OCI-LY1 (cell line): ENCODE results near the gene INSL4.
A peak's percentile ranks its signal among the peaks of the same experiment; 100 is the strongest.

ENCODE experiments used
- H2AFZ ChIP-seq: fragments of 200-600 bp; sonication (generic), shearing (Covaris generic); 2 replicates; pipeline ENCODE4 v1.6.0; 2014; ENCODE audit warnings: antibody characterized with exemption, mild to moderate bottlenecking, low read length
- H3F3A ChIP-seq: fragments of 200-600 bp; sonication (generic), shearing (Covaris generic); 2 replicates; pipeline ENCODE4 v1.6.0; 2014; ENCODE audit warnings: mild to moderate bottlenecking, antibody characterized with exemption, low read length, moderate library complexity; ENCODE audit not compliant: insufficient read depth
- H3K27ac ChIP-seq: fragments of 200-600 bp; sonication (generic); 2 replicates; pipeline ENCODE4 v1.5.1; 2014; ENCODE audit warnings: low read length, mixed run types, mild to moderate bottlenecking, low read depth; ENCODE audit not compliant: poor library complexity, severe bottlenecking
- H3K27me3 ChIP-seq: fragments of 200-600 bp; sonication (generic); 2 replicates; pipeline ENCODE4 v1.6.0; 2014; ENCODE audit warnings: antibody characterized with exemption, mild to moderate bottlenecking, low read length, moderate library complexity; ENCODE audit not compliant: insufficient read depth
- H3K36me3 ChIP-seq: fragments of 200-600 bp; sonication (generic); 2 replicates; pipeline ENCODE4 v1.6.1; 2014; ENCODE audit warnings: mild to moderate bottlenecking, antibody characterized with exemption, low read length, moderate library complexity, mixed read lengths; ENCODE audit not compliant: insufficient read depth
- H3K4me1 ChIP-seq: fragments of 200-600 bp; sonication (generic); 2 replicates; pipeline ENCODE4 v1.5.1; 2014; ENCODE audit warnings: mild to moderate bottlenecking, low read length, moderate library complexity; ENCODE audit not compliant: insufficient read depth, severe bottlenecking
- H3K4me2 ChIP-seq: fragments of 200-600 bp; sonication (generic), shearing (Covaris generic); 2 replicates; pipeline ENCODE4 v1.6.1; 2014; ENCODE audit warnings: low read length
- H3K4me3 ChIP-seq: fragments of 200-600 bp; sonication (generic); 2 replicates; pipeline ENCODE4 v1.5.1; 2014; ENCODE audit warnings: low read length, low read depth, mild to moderate bottlenecking, mixed read lengths; ENCODE audit not compliant: poor library complexity, severe bottlenecking
- H3K79me2 ChIP-seq: fragments of 200-600 bp; shearing (Covaris generic); 2 replicates; pipeline ENCODE4 v1.6.1; 2016; ENCODE audit warnings: mixed run types, low read length, mixed read lengths; ENCODE audit not compliant: insufficient read depth
- H3K9ac ChIP-seq: fragments of 200-600 bp; sonication (generic), shearing (Covaris generic); 2 replicates; pipeline ENCODE4 v1.6.1; 2014; ENCODE audit warnings: mild to moderate bottlenecking, low read length, mixed read lengths
- H3K9me2 ChIP-seq: fragments of 200-600 bp; sonication (generic), shearing (Covaris generic); 2 replicates; pipeline ENCODE4 v1.6.1; 2014; ENCODE audit warnings: low read depth, mild to moderate bottlenecking, low read length, mixed read lengths
- H3K9me3 ChIP-seq: fragments of 200-600 bp; shearing (Covaris generic); 2 replicates; pipeline ENCODE4 v1.6.1; 2014; ENCODE audit warnings: low read length, mixed read lengths
- H4K20me1 ChIP-seq: fragments of 200-600 bp; sonication (generic), shearing (Covaris generic); 2 replicates; pipeline ENCODE4 v1.6.0; 2016; ENCODE audit warnings: mild to moderate bottlenecking, low read length; ENCODE audit not compliant: insufficient read depth
- CTCF ChIP-seq: fragments of 200-600 bp; sonication (generic), shearing (Covaris generic); IDR thresholded peaks from 2 replicates; pipeline ENCODE4 v1.5.1; 2017; ENCODE audit warnings: mild to moderate bottlenecking, antibody characterized with exemption, low read length, moderate library complexity, mixed read lengths
- EZH2 ChIP-seq: fragments of 200-600 bp; sonication (generic), shearing (Covaris generic); IDR thresholded peaks from 2 replicates; pipeline ENCODE4 v1.8.0; 2017; ENCODE audit warnings: borderline replicate concordance, mixed run types, mild to moderate bottlenecking, antibody characterized with exemption, low read length, moderate library complexity, mixed read lengths

INSL4 gene

GRCh38 chr9:5230554-5230953, 665 bp upstream of the INSL4 start:
- H3K9me3 ChIP-seq = no peaks in the 10 kb centered on the region
- H2AFZ ChIP-seq = no peak overlapping the region
- no peaks in the 10 kb centered on the region for H4K20me1 ChIP-seq
- H3K4me2 ChIP-seq = no peak overlapping the region
- H3K79me2 ChIP-seq = no peaks in the 10 kb centered on the region
- H3K4me3 ChIP-seq = no peak overlapping the region
- no peaks in the 10 kb centered on the region for H3K9me2 ChIP-seq
- H3K27ac ChIP-seq = no peak overlapping the region
- no peak overlapping the region for H3K9ac ChIP-seq
- TF ChIP-seq EZH2 (no peak), CTCF (no peak)
- H3K4me1 ChIP-seq = no peaks in the 10 kb centered on the region
- no peaks in the 10 kb centered on the region; the same call in 1 of the 2 replicates for H3K27me3 ChIP-seq
- H3K36me3 ChIP-seq = no peaks in the 10 kb centered on the region
- H3F3A ChIP-seq = no peaks in the 10 kb centered on the region; the same call in 1 of the 2 replicates

- Histone ChIP-seq H3K27me3 (no peaks in the 10 kb centered on the region), H3K4me1 (peaks cover 4% of the 10 kb centered on the region), H3K27ac (no peak overlapping the region), H3K9me2 (no peaks in the 10 kb centered on the region), H4K20me1 (no peaks in the 10 kb centered on the region), H2AFZ (no peak overlapping the region), H3K4me2 (no peak overlapping the region), H3K9ac (no peak overlapping the region), H3K36me3 (no peaks in the 10 kb centered on the region), H3K79me2 (no peaks in the 10 kb centered on the region), H3F3A (no peaks in the 10 kb centered on the region), H3K9me3 (no peaks in the 10 kb centered on the region), H3K4me3 (no peak overlapping the region)
- TF ChIP-seq EZH2 (no peak), CTCF (peak; percentile 49; the same call in 1 of the 2 replicates)
These were observed 32.4 kb downstream of the INSL4 start for GRCh38 chr9:5263351-5264218.

- H2AFZ ChIP-seq = no peak overlapping the region
- TF ChIP-seq EZH2 = no peak
- no peak for TF ChIP-seq CTCF
- H3K9me3 ChIP-seq = no peaks in the 10 kb centered on the region
- H3K4me3 ChIP-seq = no peak overlapping the region
- no peaks in the 10 kb centered on the region for H3K79me2 ChIP-seq
- H3K27me3 ChIP-seq = no peaks in the 10 kb centered on the region
- no peaks in the 10 kb centered on the region for H3K9me2 ChIP-seq
- no peak overlapping the region for H3K9ac ChIP-seq
- no peaks in the 10 kb centered on the region for H3K36me3 ChIP-seq
- H3F3A ChIP-seq = no peaks in the 10 kb centered on the region
- H4K20me1 ChIP-seq = no peaks in the 10 kb centered on the region
- peaks cover 4% of the 10 kb centered on the region for H3K4me1 ChIP-seq
- H3K27ac ChIP-seq = no peak overlapping the region
- H3K4me2 ChIP-seq = no peak overlapping the region
These were observed 33.0 kb downstream of the INSL4 start for GRCh38 chr9:5264219-5264595.
